GM13977 (cell line): ENCODE measurements around the gene CNTFR.

Source experiments
- DNase-seq: peaks from one replicate; pipeline ENCODE4 v3.0.0; 2012; ENCODE audit warnings: low spot score
- CTCF ChIP-seq: IDR thresholded peaks from 2 replicates; pipeline ENCODE4 v1.5.1; 2012; ENCODE audit warnings: mild to moderate bottlenecking, control low read depth; ENCODE audit not compliant: insufficient read depth; ENCODE audit errors: extremely low read depth, missing control alignments
- in situ Hi-C: fragments of 300-500 bp; cut with MboI; formaldehyde crosslinking; loops from one replicate; pipeline ENCODE4 v1.12.0; 2022; ENCODE audit warnings: low sequenced_read_pairs, low pct_unique_long_range_greater_than_20kb, mixed read lengths, inconsistent platforms; ENCODE audit not compliant: unreplicated experiment

The CNTFR gene

GRCh38 chr9:34559624-34560455, 29.7 kb downstream of the CNTFR start:
- in situ Hi-C loops, result no loop called here
- DNase-seq, result no peak
- TF ChIP-seq CTCF, result no peak

GRCh38 chr9:34558919-34559623, 30.5 kb downstream of the CNTFR start:
- DNase-seq, result no peak

GRCh38 chr9:34558364-34558763, 31.2 kb downstream of the CNTFR start:
- TF ChIP-seq CTCF, result no peak
- in situ Hi-C loops, result no loop called here
- no peak for DNase-seq

More at GRCh38 chr9:34558919-34559623, 30.5 kb downstream of the CNTFR start:
- TF ChIP-seq CTCF, result no peak
- in situ Hi-C loops, result no loop called here

GRCh38 chr9:34557426-34558321, 31.9 kb downstream of the CNTFR start:
- in situ Hi-C loops, result no loop called here
- no peak for DNase-seq
- TF ChIP-seq CTCF, result no peak

- DNase-seq, result no peak
- TF ChIP-seq CTCF, result no peak
- in situ Hi-C loops, result no loop called here
Measured at GRCh38 chr9:34556949-34557348, 32.6 kb downstream of the CNTFR start.

- in situ Hi-C loops, result no loop called here
- no peak for DNase-seq
- no peak for TF ChIP-seq CTCF
Measured at GRCh38 chr9:34555936-34556525, 33.5 kb downstream of the CNTFR start.
